ENCODE results near the gene DPCD. TPM values are rescaled to one million over a fixed set of nuclear protein-coding genes. Genes with fewer than 3 reads are reported as not detected.
A peak's percentile ranks its signal among the peaks of the same experiment; 100 is the strongest.

Gene DPCD
- polyA plus RNA-seq, 1 of the 3 experiments (the other 2 are of a cell fraction) = 106 TPM

- Histone ChIP-seq H3K9ac (no peak overlapping the region), H3K27ac (ENCODE audit: low read depth in 2 of 2, low read length in 1 of 2) (no peak overlapping the region), H3K4me3 (ENCODE audit: low read depth in 2 of 2, low read length in 1 of 2) (no peak overlapping the region), H3F3A (replicated peaks; ENCODE audit: insufficient read depth) (no peaks in the 10 kb centered on the region), H4K20me1 (ENCODE audit: insufficient read depth) (no peaks in the 10 kb centered on the region), H2AFZ (ENCODE audit: low read depth) (no peak overlapping the region), H3K9me3 (no peaks in the 10 kb centered on the region), H3K36me3 (replicated peaks in 1 of 2; ENCODE audit: control insufficient read depth in 1 of 2, insufficient read depth in 2 of 2, low read length in 1 of 2) (peaks cover 0 to 25% of the 10 kb centered on the region in 2 experiments), H3K4me2 (no peak overlapping the region), H3K27me3 (ENCODE audit: insufficient read depth) (no peaks in the 10 kb centered on the region), H3K9me2 (no peaks in the 10 kb centered on the region), H3K79me2 (ENCODE audit: insufficient read depth) (no peaks in the 10 kb centered on the region), H3K4me1 (ENCODE audit: control insufficient read depth in 1 of 2, insufficient read depth in 2 of 2, low read depth in 1 of 2, low read length in 1 of 2) (no peaks in the 10 kb centered on the region; a peak in 1 of 4 replicates)
- TF ChIP-seq MEF2A (IDR thresholded peaks at IDR 0.05; ENCODE audit: borderline replicate concordance, low read depth) (no peak), PBX3 (IDR thresholded peaks at IDR 0.05) (no peak), ELF1 (IDR thresholded peaks at IDR 0.05) (no peak)
- TF ChIP-seq, protein P1, sequence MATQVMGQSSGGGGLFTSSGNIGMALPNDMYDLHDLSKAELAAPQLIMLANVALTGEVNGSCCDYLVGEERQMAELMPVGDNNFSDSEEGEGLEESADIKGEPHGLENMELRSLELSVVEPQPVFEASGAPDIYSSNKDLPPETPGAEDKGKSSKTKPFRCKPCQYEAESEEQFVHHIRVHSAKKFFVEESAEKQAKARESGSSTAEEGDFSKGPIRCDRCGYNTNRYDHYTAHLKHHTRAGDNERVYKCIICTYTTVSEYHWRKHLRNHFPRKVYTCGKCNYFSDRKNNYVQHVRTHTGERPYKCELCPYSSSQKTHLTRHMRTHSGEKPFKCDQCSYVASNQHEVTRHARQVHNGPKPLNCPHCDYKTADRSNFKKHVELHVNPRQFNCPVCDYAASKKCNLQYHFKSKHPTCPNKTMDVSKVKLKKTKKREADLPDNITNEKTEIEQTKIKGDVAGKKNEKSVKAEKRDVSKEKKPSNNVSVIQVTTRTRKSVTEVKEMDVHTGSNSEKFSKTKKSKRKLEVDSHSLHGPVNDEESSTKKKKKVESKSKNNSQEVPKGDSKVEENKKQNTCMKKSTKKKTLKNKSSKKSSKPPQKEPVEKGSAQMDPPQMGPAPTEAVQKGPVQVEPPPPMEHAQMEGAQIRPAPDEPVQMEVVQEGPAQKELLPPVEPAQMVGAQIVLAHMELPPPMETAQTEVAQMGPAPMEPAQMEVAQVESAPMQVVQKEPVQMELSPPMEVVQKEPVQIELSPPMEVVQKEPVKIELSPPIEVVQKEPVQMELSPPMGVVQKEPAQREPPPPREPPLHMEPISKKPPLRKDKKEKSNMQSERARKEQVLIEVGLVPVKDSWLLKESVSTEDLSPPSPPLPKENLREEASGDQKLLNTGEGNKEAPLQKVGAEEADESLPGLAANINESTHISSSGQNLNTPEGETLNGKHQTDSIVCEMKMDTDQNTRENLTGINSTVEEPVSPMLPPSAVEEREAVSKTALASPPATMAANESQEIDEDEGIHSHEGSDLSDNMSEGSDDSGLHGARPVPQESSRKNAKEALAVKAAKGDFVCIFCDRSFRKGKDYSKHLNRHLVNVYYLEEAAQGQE (IDR thresholded peaks at IDR 0.05; ENCODE audit: low read depth, low read length) = no peak
- ChIA-PET CTCF (interaction anchor here (0.9 to 4.1 kb wide), 3 partner anchors 11 to 362 kb away, joined by 3 to 26 read pairs (median 6); partner anchors contain the start of genes DPCD and POLL), POLR2A (interaction anchor here (0.6 kb wide), 2 partner anchors 363 to 804 kb away, joined by 3 to 4 read pairs; no protein-coding TSS in a partner anchor)
- no peak for DNase-seq
- WGBS (ENCODE audit: low lambda C conversion rate) = 94% methylated on average over 7 of the region's 7 CpGs
Observed at GRCh38 chr10:101576211-101576863, 11.8 kb upstream of the DPCD start.

- 67% methylated on average over 4 of the region's 7 CpGs for WGBS (ENCODE audit: low lambda C conversion rate)
- no peaks in the 10 kb centered on the region for H4K20me1 ChIP-seq (ENCODE audit: insufficient read depth)
- no peaks in the 10 kb centered on the region for H3K27me3 ChIP-seq (ENCODE audit: insufficient read depth)
- ChIA-PET POLR2A (interaction anchor here (1.1 kb wide), 1 partner anchor 225 kb away, joined by 3 read pairs; no protein-coding TSS in a partner anchor), CTCF (interaction anchor here (1.5 to 4.1 kb wide), 4 partner anchors 7 to 363 kb away, joined by 6 to 26 read pairs (median 8); no protein-coding TSS in a partner anchor)
- no peak overlapping the region for H3K27ac ChIP-seq (ENCODE audit: low read depth in 2 of 2, low read length in 1 of 2)
- peaks cover 0 to 27% of the 10 kb centered on the region in 2 experiments for H3K36me3 ChIP-seq (replicated peaks in 1 of 2; ENCODE audit: control insufficient read depth in 1 of 2, insufficient read depth in 2 of 2, low read length in 1 of 2)
- no peak overlapping the region for H3K4me3 ChIP-seq (ENCODE audit: low read depth in 2 of 2, low read length in 1 of 2)
- no peaks in the 10 kb centered on the region for H3K79me2 ChIP-seq (ENCODE audit: insufficient read depth)
- H3K9ac ChIP-seq = no peak overlapping the region
- DNase-seq = peak; percentile 15
- H2AFZ ChIP-seq (ENCODE audit: low read depth) = no peak overlapping the region
- no peaks in the 10 kb centered on the region for H3K9me2 ChIP-seq
- H3K9me3 ChIP-seq = no peaks in the 10 kb centered on the region
- no peaks in the 10 kb centered on the region for H3F3A ChIP-seq (replicated peaks; ENCODE audit: insufficient read depth)
- no peak overlapping the region for H3K4me2 ChIP-seq
- peaks cover 0 to 4% of the 10 kb centered on the region in 2 experiments; a peak in 1 of 4 replicates for H3K4me1 ChIP-seq (ENCODE audit: control insufficient read depth in 1 of 2, insufficient read depth in 2 of 2, low read depth in 1 of 2, low read length in 1 of 2)
- TF ChIP-seq, protein P2, sequence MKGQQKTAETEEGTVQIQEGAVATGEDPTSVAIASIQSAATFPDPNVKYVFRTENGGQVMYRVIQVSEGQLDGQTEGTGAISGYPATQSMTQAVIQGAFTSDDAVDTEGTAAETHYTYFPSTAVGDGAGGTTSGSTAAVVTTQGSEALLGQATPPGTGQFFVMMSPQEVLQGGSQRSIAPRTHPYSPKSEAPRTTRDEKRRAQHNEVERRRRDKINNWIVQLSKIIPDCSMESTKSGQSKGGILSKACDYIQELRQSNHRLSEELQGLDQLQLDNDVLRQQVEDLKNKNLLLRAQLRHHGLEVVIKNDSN (IDR thresholded peaks at IDR 0.05; ENCODE audit: borderline replicate concordance, low read depth) = no peak
- no peak for TF ChIP-seq RXRA (IDR thresholded peaks at IDR 0.05; ENCODE audit: borderline replicate concordance, low read depth)
- no peak for TF ChIP-seq NRF1 (IDR thresholded peaks at IDR 0.05; ENCODE audit: low read depth, low read length)
- no peak for TF ChIP-seq PBX3 (IDR thresholded peaks at IDR 0.05)
- TF ChIP-seq, protein P3, sequence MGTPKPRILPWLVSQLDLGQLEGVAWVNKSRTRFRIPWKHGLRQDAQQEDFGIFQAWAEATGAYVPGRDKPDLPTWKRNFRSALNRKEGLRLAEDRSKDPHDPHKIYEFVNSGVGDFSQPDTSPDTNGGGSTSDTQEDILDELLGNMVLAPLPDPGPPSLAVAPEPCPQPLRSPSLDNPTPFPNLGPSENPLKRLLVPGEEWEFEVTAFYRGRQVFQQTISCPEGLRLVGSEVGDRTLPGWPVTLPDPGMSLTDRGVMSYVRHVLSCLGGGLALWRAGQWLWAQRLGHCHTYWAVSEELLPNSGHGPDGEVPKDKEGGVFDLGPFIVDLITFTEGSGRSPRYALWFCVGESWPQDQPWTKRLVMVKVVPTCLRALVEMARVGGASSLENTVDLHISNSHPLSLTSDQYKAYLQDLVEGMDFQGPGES (IDR thresholded peaks at IDR 0.05; ENCODE audit: low read depth, low read length) = no peak
- TF ChIP-seq, protein P1 (IDR thresholded peaks at IDR 0.05; ENCODE audit: low read depth, low read length) = no peak
- TF ChIP-seq TEAD4 (IDR thresholded peaks at IDR 0.05; ENCODE audit: borderline replicate concordance, insufficient read depth) = no peak
- no peak for TF ChIP-seq SMC3 (IDR thresholded peaks at IDR 0.05; ENCODE audit: low read depth, low read length)
Observed at GRCh38 chr10:101577121-101577871, 10.8 kb upstream of the DPCD start.

All from SK-N-SH (cell line).